Fibroblast of skin of right biceps (primary cell): Measurements from ENCODE around the gene ZNF224.
A peak's percentile ranks its signal among the peaks of the same experiment; 100 is the strongest.
"Not testable (repeated sequence)": the region's sequence is repeated elsewhere in the genome, so short reads cannot be mapped to it uniquely, and the experiment has no call there.

Source experiments
- DNase-seq: peaks from one replicate; pipeline ENCODE4 v3.0.0-alpha.2; 2013

ZNF224 gene

GRCh38 chr19:44093931-44094765 lies at the start of gene ZNF224:
Gene ZNF224, plus strand, starts transcription at chr19:44094361. Its CDS starts 3,513 bp downstream, at chr19:44097874.
- DNase-seq = peak; percentile 92

- no peak for DNase-seq
These were observed 43.2 kb upstream of the ZNF224 start for GRCh38 chr19:44050740-44051649.

GRCh38 chr19:44051650-44052402 lies 42.3 kb upstream of the ZNF224 start, which contains the start of gene ZNF223:
Gene ZNF223, plus strand, starts transcription at chr19:44052036. Its CDS starts 3,141 bp downstream, at chr19:44055177.
- DNase-seq = peak; percentile 95

GRCh38 chr19:44055870-44056269 lies 38.3 kb upstream of the ZNF224 start:
- no peak for DNase-seq

GRCh38 chr19:44059229-44059628 lies 34.9 kb upstream of the ZNF224 start:
- no peak for DNase-seq

- DNase-seq = no peak
These were observed 33.1 kb upstream of the ZNF224 start for GRCh38 chr19:44061038-44061437.

- DNase-seq = no peak
These were observed 27.9 kb upstream of the ZNF224 start for GRCh38 chr19:44066305-44066704.

GRCh38 chr19:44069415-44069814 lies 24.7 kb upstream of the ZNF224 start:
- no peak for DNase-seq

GRCh38 chr19:44071824-44072542 lies 22.2 kb upstream of the ZNF224 start, which contains the start of gene ZNF284:
Gene ZNF284, plus strand, starts transcription at chr19:44072159. Its CDS starts 4,231 bp downstream, at chr19:44076390.
- DNase-seq = peak; percentile 94

- DNase-seq = no peak
These were observed 21.4 kb upstream of the ZNF224 start for GRCh38 chr19:44072543-44073401.

GRCh38 chr19:44076325-44076724 lies 17.8 kb upstream of the ZNF224 start:
- DNase-seq = no peak

GRCh38 chr19:44092108-44092507 lies 2.1 kb upstream of the ZNF224 start:
- DNase-seq = no peak

GRCh38 chr19:44107751-44108150 lies 13.6 kb downstream of the ZNF224 start:
- no peak for DNase-seq

- DNase-seq = no peak
These were observed 15.3 kb downstream of the ZNF224 start for GRCh38 chr19:44109458-44109857.

- DNase-seq = peak; percentile 84
These were observed 17.8 kb downstream of the ZNF224 start for GRCh38 chr19:44111910-44112463.

GRCh38 chr19:44112802-44113137 lies 18.6 kb downstream of the ZNF224 start:
- DNase-seq = no peak

- DNase-seq = peak; percentile 99
These were observed 19.1 kb downstream of the ZNF224 start, which contains the start of gene ZNF225 for GRCh38 chr19:44113138-44113783. Gene ZNF225, plus strand, starts transcription at chr19:44113399. Its CDS starts 2,429 bp downstream, at chr19:44115828.

GRCh38 chr19:44113784-44114390 lies 19.7 kb downstream of the ZNF224 start:
- no peak for DNase-seq

GRCh38 chr19:44121162-44121561 lies 27.0 kb downstream of the ZNF224 start:
- not testable (repeated sequence) for DNase-seq

- DNase-seq = no peak
These were observed 37.8 kb downstream of the ZNF224 start for GRCh38 chr19:44131955-44132354.
